HuH-7.5 (cell line): ENCODE results near the gene CPTP.
"Not testable (repeated sequence)": the region's sequence is repeated elsewhere in the genome, so short reads cannot be mapped to it uniquely, and the experiment has no call there.

Experiments
- DNase-seq: peaks from one replicate; pipeline ENCODE4 v3.0.0; 2011; ENCODE audit warnings: low spot score

CPTP gene

GRCh38 chr1:1365875-1366698 is 41.5 kb downstream of the CPTP start:
- no peak for DNase-seq

- DNase-seq: no peak
Measured at GRCh38 chr1:1366699-1367066, 42.1 kb downstream of the CPTP start.

GRCh38 chr1:1367315-1367714 is 42.7 kb downstream of the CPTP start:
- DNase-seq: no peak

GRCh38 chr1:1370094-1370493 is 45.5 kb downstream of the CPTP start:
- DNase-seq: not testable (repeated sequence)

GRCh38 chr1:1370771-1371300 is 46.2 kb downstream of the CPTP start:
- DNase-seq: no peak

- DNase-seq: no peak
Measured at GRCh38 chr1:1371364-1371745, 46.8 kb downstream of the CPTP start.

- peak; percentile 90 for DNase-seq
Measured at GRCh38 chr1:1371746-1372711, 47.4 kb downstream of the CPTP start.

DNA sequence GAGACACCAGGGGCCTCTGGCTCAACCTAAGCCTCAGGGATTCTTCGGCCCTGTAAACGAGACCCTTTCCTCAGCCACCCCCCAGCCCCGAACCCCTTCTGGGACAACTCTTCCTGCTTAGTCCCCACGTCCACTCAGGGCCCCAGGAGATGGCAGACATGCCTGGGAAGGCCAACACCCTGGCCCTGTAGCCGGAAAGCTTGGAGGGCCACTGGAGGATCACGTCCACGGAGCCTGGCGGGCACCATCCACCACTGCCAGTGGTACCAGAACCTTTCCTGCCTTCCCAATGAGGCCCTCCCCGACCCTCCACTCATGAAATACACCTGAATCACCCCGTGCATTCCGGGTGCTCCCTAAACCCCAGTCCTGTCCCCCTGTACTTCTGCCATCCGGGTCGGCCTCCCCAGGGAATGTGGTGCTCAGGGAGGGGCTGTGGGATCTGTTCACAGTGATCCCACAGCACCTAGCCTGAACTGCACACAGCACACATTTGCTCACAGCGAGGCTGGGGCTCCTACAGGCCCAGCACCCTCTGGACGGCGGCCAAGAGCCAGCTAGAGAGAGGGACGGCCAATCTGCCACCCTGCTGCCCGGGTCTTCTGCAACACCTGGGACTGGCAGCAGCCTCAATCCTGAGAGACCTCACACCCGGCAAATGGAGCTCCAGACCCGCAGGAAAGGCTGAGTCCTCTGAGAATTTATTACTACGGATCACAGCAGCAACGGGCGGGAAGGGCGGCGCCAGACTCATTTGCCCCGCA is 48.6 kb downstream of the CPTP start:
- no peak for DNase-seq

- no peak for DNase-seq
Measured at GRCh38 chr1:1373815-1374588, 49.4 kb downstream of the CPTP start.

DNA sequence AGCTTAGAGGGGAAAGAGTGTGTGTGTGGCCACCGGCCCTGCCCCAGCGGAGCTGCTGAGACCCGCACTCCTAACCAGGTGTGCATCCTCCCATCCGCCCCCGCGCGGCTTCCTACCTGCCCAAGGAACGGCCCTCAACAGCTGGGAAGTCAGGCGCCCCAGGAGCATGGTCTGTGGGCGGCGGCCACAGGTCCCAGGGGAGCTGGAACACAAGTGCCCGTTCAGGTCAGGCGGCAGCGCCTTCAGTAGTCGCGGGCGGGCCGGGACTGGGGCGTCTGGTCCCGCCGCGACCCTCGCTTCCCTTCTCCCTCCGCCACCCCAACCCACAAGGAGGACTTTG is 50.0 kb downstream of the CPTP start:
- DNase-seq: no peak

DNA sequence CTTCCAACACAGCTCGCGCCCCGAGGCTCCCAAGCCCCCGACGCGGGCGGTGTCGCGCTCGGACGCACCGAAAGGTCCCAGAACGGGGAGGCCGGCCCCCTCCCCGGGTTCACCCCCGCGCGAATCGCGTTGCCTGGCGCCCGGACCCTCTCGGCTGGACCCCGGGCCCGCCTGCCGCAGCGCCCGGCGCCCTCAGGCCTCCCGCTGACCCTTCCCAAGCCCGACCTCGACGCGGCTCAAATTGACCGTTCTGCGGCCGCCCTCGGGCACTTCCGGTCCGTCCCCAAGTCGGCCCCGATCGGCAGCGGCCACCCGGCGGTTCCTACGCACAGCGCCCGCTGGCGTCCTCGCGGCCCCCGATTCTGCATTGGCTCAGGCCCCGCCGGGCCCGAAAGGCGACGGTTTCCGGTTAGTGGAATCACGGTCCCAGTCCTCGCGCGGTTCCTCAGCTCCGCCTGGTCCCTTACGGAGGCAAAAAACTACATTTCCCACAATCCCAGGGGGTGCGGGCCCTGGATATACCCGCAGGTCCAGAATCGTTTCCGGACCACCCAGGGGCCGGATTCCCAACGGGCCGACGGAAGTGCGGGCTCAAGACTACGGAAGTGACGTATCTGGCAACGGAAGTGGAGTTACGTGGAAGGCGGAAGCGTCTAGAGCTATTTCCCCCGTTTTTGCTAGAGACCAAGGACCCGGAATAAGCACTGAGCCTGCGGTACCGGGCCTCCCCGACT is 50.5 kb downstream of the CPTP start, which contains the start of gene AURKAIP1:
Gene AURKAIP1 (minus strand): TSS at position 279 of the 734 bp plus-strand sequence. CDS start 451 bp downstream, outside the sequence.
- peak; percentile 97 for DNase-seq

- no peak for DNase-seq
Measured at GRCh38 chr1:1376551-1377226, 52.1 kb downstream of the CPTP start.

- no peak for DNase-seq
Measured at GRCh38 chr1:1377540-1378205, 53.1 kb downstream of the CPTP start.
